Measurements from ENCODE around the gene YTHDF1.

- TF ChIP-seq, protein P1, sequence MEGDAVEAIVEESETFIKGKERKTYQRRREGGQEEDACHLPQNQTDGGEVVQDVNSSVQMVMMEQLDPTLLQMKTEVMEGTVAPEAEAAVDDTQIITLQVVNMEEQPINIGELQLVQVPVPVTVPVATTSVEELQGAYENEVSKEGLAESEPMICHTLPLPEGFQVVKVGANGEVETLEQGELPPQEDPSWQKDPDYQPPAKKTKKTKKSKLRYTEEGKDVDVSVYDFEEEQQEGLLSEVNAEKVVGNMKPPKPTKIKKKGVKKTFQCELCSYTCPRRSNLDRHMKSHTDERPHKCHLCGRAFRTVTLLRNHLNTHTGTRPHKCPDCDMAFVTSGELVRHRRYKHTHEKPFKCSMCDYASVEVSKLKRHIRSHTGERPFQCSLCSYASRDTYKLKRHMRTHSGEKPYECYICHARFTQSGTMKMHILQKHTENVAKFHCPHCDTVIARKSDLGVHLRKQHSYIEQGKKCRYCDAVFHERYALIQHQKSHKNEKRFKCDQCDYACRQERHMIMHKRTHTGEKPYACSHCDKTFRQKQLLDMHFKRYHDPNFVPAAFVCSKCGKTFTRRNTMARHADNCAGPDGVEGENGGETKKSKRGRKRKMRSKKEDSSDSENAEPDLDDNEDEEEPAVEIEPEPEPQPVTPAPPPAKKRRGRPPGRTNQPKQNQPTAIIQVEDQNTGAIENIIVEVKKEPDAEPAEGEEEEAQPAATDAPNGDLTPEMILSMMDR (IDR thresholded peaks at IDR 0.05; ENCODE audit: low read depth, low read length), result no peak
- no peak for TF ChIP-seq EZH2phosphoT487 (IDR thresholded peaks at IDR 0.05; ENCODE audit: low read depth)
These were observed 1.0 kb upstream of the YTHDF1 start for GRCh38 chr20:63216849-63217471.

All from OCI-LY3 (cell line).